ENCODE data around the gene AJUBA. TPM values are rescaled to one million over a fixed set of nuclear protein-coding genes. Genes with fewer than 3 reads are reported as not detected.

Gene AJUBA
- total and polyA plus RNA-seq, 2 donors (not counting 1 experiment from before 2014, with no cell fraction given) = 1.6 TPM; not detected in 1

DNA sequence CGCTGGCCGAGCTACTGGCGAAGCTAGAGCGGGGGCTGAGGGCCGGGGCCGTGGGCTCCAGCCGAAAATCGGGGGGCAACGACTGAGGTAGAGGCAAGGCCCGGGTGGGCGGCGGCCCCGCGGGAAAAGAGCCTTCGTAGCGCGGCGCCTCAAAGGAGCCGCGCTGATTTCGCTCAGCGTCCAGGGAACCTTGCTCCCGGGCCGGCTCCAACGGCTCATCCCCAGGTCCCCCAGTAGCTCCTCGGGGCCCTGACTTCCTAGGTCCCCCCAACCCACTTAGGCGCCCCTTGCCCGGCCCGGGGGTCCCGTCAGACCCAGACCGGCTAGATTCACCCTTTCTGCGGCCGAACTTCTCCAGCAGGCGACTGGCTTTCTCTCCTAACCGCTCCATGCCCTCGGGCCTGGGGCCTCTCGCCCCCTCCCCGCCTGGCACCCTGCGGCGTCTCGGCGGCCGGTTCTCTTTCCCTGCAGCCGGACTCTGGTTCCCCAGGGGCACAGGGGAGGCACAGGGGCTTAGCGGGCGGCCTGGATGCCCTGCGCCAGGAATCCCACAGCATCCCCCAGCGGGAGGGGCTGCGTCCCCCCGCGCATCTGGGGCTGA lies 375 bp downstream of the AJUBA start:
- Histone ChIP-seq H3K4me2 (replicated peaks; ENCODE audit: low read depth, low read length, poor library complexity, severe bottlenecking) (peak overlapping the region; percentile 95), H3K27ac (ENCODE audit: low read length in 2 of 2) (no peak overlapping the region), H3K27me3 (replicated peaks in 1 of 4; ENCODE audit: control extremely low read depth in 1 of 4, control insufficient read depth in 3 of 4, insufficient read depth in 4 of 4, low read length in 3 of 4) (peaks cover 0 to 31% (median 15%) of the 10 kb centered on the region in 4 experiments), H3K9me3 (ENCODE audit: control extremely low read depth in 1 of 3, control insufficient read depth in 2 of 3, insufficient read depth in 1 of 3, low read length in 2 of 3) (peaks cover 0 to 8% (median 0%) of the 10 kb centered on the region in 3 donors), H4K20me1 (ENCODE audit: control insufficient read depth, insufficient read depth, low read length, poor library complexity, severe bottlenecking) (no peaks in the 10 kb centered on the region), H3K36me3 (replicated peaks in 1 of 2; ENCODE audit: control extremely low read depth in 1 of 2, control insufficient read depth in 1 of 2, extremely low read depth in 1 of 2, insufficient read depth in 2 of 2, low read length in 1 of 2) (no peaks in the 10 kb centered on the region), H3K4me1 (ENCODE audit: control insufficient read depth in 2 of 2, insufficient read depth in 2 of 2, low read length in 2 of 2) (peaks cover 26 to 34% of the 10 kb centered on the region in 2 donors), H3K9ac (ENCODE audit: low read length) (peak overlapping the region; percentile 71), H3K4me3 (ENCODE audit: control extremely low read depth in 1 of 5, extremely low read depth in 1 of 5, insufficient read depth in 1 of 5, low read depth in 2 of 5, low read length in 4 of 5) (peak overlapping the region; percentile 12 to 80 (median 68)), H2AFZ (ENCODE audit: insufficient read depth, low read depth, low read length, poor library complexity, severe bottlenecking) (peak overlapping the region; percentile 90), H3K79me2 (ENCODE audit: control insufficient read depth, insufficient read depth, low read length) (no peaks in the 10 kb centered on the region)
- peak; percentile 56 for DNase-seq
- Mint-ChIP-seq H3K4me3 (no peak overlapping the region), H3K9me3 (ENCODE audit: insufficient read depth) (no peaks in the 10 kb centered on the region), H3K4me1 (peaks cover 12% of the 10 kb centered on the region), H3K27me3 (peaks cover 4% of the 10 kb centered on the region), H3K27ac (no peak overlapping the region)
- 2% methylated on average over 51 of the region's 51 CpGs for WGBS (ENCODE audit: insufficient coverage)
- ChIA-PET CTCF (interaction anchor here (0.7 to 36.3 kb wide), 21 partner anchors 9 to 597 kb away, joined by 3 to 1134 read pairs (median 7); partner anchors contain the start of genes C14orf93, CDH24, PRMT5 and RBM23), POLR2A (interaction anchor here (0.5 to 2.0 kb wide), 3 partner anchors 52 to 76 kb away, joined by 3 to 6 read pairs (median 4); no protein-coding TSS in a partner anchor)
- TF ChIP-seq, protein P1, sequence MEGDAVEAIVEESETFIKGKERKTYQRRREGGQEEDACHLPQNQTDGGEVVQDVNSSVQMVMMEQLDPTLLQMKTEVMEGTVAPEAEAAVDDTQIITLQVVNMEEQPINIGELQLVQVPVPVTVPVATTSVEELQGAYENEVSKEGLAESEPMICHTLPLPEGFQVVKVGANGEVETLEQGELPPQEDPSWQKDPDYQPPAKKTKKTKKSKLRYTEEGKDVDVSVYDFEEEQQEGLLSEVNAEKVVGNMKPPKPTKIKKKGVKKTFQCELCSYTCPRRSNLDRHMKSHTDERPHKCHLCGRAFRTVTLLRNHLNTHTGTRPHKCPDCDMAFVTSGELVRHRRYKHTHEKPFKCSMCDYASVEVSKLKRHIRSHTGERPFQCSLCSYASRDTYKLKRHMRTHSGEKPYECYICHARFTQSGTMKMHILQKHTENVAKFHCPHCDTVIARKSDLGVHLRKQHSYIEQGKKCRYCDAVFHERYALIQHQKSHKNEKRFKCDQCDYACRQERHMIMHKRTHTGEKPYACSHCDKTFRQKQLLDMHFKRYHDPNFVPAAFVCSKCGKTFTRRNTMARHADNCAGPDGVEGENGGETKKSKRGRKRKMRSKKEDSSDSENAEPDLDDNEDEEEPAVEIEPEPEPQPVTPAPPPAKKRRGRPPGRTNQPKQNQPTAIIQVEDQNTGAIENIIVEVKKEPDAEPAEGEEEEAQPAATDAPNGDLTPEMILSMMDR (IDR thresholded peaks at IDR 0.05) = no peak
- peak; percentile 81 for TF ChIP-seq EZH2 (IDR thresholded peaks at IDR 0.05; ENCODE audit: borderline replicate concordance, insufficient read depth, low read depth, low read length, poor library complexity, severe bottlenecking)
- intact Hi-C loops (cut with micrococcal nuclease) = loop anchor here (2.0 to 10.0 kb wide), 4 partner anchors 25 to 667 kb away; partner anchors contain the start of genes HAUS4 and LRP10
- no peak for ATAC-seq (ENCODE audit: low read depth)

Measured in B cell (primary cell).